Cardiac muscle cell (in vitro differentiated cells and primary cell): Measurements from ENCODE around the gene MCAT. TPM values are rescaled to one million over a fixed set of nuclear protein-coding genes. Genes with fewer than 3 reads are reported as not detected.

Experiments used
- DNase-seq, 2 donors: peaks; one replicate each; pipeline versions ENCODE4 v3.0.0 to v3.0.0-alpha.2; 2010 to 2017; ENCODE audit warnings: low read depth in 1 of 2, low spot score in 1 of 2
- H3K27ac ChIP-seq: fragments of 200-600 bp; sonication (generic); 2 replicates; pipeline ENCODE4 v1.5.1; 2016
- H3K27me3 ChIP-seq: fragments of 200-600 bp; sonication (generic); 2 replicates; pipeline ENCODE4 v1.6.0; 2016; ENCODE audit warnings: control low read depth
- H3K36me3 ChIP-seq: fragments of 200-600 bp; sonication (generic); 2 replicates; pipeline ENCODE4 v1.5.1; 2016; ENCODE audit warnings: control low read depth
- H3K4me1 ChIP-seq: fragments of 200-600 bp; sonication (generic); 2 replicates; pipeline ENCODE4 v1.8.1; 2017; ENCODE audit warnings: low read depth, mild to moderate bottlenecking, mixed run types
- H3K4me3 ChIP-seq: fragments of 200-600 bp; sonication (generic); 2 replicates; pipeline ENCODE4 v1.5.1; 2016; ENCODE audit warnings: mild to moderate bottlenecking
- H3K9me3 ChIP-seq: fragments of 200-600 bp; sonication (generic); 2 replicates; pipeline ENCODE4 v1.5.1; 2017; ENCODE audit warnings: low read depth, mild to moderate bottlenecking, control low read depth
- polyA plus RNA-seq: library from polyadenylated mRNA; unstranded; fragments of >200 nt; fragmentation: Nextera tagmentation; extraction: Ambion mirVana; gene quantifications from 2 replicates; pipeline ENCODE4 v1.2.1, GENCODE V29; 2016
- total RNA-seq: library from RNA; depleted of rRNA; stranded (reverse); fragments of >200 nt; gene quantifications from 2 replicates; pipeline ENCODE4 v1.2.3, GENCODE V29; 2016
- TF ChIP-seq, protein P1 (sequence below): IDR thresholded peaks from 2 replicates; pipeline ENCODE4 v1.5.1; 2012; ENCODE audit warnings: low read depth, mild to moderate bottlenecking, low read length

Gene MCAT
- total and polyA plus RNA-seq, 2 experiments from 2014 or later = 46.8 to 47.1 TPM

DNA sequence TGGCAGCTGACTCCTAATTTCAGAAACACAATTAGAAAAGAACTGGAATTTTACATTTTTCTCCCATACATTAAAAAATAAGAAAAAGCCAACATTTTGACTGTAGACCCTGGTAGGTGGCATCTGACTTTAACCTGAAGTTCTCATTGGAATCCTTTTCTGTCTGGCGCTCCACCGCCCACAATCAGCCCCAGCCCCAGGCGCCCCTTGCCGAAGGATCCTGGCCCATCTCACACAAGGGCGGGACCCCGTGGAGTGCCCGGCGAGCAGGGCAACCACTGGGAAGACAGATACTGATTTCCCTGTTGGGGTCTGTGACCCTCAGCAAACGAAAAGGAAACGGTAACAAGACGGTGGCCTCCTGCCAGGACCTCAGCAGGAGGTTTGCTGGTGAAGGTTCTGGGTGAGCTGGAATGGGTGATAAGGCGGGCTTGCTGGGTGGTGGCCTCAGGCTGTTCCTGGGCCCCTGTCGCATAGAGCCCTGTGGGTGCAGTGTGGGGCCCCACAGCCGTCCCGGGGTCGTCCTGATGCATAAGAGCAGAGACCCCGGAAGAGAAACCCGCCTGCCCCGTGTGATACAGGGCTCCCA lies 23.9 kb upstream of the MCAT start:
- Histone ChIP-seq H3K27me3 (no peaks in the 10 kb centered on the region), H3K27ac (no peak overlapping the region), H3K36me3 (peaks cover 8% of the 10 kb centered on the region), H3K4me1 (no peaks in the 10 kb centered on the region), H3K4me3 (no peak overlapping the region), H3K9me3 (no peaks in the 10 kb centered on the region)
- TF ChIP-seq, protein P1, sequence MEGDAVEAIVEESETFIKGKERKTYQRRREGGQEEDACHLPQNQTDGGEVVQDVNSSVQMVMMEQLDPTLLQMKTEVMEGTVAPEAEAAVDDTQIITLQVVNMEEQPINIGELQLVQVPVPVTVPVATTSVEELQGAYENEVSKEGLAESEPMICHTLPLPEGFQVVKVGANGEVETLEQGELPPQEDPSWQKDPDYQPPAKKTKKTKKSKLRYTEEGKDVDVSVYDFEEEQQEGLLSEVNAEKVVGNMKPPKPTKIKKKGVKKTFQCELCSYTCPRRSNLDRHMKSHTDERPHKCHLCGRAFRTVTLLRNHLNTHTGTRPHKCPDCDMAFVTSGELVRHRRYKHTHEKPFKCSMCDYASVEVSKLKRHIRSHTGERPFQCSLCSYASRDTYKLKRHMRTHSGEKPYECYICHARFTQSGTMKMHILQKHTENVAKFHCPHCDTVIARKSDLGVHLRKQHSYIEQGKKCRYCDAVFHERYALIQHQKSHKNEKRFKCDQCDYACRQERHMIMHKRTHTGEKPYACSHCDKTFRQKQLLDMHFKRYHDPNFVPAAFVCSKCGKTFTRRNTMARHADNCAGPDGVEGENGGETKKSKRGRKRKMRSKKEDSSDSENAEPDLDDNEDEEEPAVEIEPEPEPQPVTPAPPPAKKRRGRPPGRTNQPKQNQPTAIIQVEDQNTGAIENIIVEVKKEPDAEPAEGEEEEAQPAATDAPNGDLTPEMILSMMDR = no peak
- DNase-seq = no peak

DNA sequence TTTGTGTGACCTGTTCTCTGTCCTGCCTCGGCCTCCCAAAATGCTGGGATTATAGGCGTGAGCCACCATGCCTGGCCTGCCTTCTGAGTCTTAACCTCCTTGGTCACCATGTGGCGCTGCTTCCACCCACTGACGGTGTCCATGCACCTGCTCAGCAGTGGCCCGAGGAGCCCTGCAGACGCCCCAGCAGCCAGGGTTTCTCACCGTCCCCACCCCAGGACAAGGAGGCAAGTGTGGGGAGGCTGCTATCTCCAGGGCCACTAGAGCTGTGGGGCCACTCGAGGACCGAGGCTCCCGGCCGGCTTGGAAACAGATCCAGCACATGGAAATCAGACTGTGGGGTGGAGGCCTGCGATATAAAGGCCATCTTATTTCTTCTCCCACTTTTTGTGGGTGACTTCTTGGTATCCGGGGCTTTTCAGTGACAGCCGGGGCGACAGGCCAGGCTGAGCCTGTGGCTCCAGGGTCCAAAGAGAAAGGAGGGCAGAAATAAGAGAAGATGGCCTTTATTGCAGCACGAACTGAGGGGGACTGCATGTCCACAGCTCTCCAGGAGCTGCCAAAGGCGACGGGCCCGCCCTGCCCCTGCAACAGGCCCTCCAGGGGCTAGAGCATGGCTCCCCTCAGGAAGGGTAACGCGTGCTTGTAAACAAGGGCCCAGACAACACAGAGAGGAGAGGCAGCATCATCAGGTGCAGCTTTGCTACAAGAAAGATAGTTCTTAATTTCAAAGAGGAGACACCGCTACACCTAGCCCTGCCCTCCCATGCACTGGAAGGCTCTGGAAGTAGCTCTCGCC lies 23.1 kb upstream of the MCAT start:
- no peaks in the 10 kb centered on the region for H3K9me3 ChIP-seq
- H3K27ac ChIP-seq = no peak overlapping the region
- no peaks in the 10 kb centered on the region for H3K27me3 ChIP-seq
- H3K36me3 ChIP-seq = peaks cover 8% of the 10 kb centered on the region
- TF ChIP-seq, protein P1 = no peak
- H3K4me3 ChIP-seq = no peak overlapping the region
- H3K4me1 ChIP-seq = no peaks in the 10 kb centered on the region
- DNase-seq = no peak

DNA sequence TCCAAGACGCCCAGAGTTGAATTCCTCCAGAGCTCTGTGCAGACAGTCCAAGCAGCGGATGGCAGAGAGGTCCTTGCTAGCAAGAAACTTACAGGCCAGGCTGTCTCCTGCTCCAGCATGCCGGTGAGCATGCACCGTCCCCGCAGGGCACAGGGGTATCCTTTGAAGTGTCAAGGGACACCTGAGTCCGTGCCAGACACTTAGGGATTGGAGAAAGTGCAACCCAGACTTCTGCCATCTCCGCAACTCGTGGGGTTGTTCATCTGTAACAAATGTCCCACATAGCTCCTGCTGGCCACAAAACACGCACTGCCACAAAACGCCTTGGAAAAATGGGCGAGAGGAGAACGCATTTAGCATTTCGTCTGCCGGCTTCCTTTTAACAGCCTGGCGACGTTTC lies 21.4 kb upstream of the MCAT start:
- peaks cover 3% of the 10 kb centered on the region for H3K36me3 ChIP-seq
- no peaks in the 10 kb centered on the region for H3K9me3 ChIP-seq
- no peak for DNase-seq
- no peaks in the 10 kb centered on the region for H3K27me3 ChIP-seq
- H3K27ac ChIP-seq = no peak overlapping the region
- H3K4me3 ChIP-seq = no peak overlapping the region
- TF ChIP-seq, protein P1 = no peak
- H3K4me1 ChIP-seq = no peaks in the 10 kb centered on the region

DNA sequence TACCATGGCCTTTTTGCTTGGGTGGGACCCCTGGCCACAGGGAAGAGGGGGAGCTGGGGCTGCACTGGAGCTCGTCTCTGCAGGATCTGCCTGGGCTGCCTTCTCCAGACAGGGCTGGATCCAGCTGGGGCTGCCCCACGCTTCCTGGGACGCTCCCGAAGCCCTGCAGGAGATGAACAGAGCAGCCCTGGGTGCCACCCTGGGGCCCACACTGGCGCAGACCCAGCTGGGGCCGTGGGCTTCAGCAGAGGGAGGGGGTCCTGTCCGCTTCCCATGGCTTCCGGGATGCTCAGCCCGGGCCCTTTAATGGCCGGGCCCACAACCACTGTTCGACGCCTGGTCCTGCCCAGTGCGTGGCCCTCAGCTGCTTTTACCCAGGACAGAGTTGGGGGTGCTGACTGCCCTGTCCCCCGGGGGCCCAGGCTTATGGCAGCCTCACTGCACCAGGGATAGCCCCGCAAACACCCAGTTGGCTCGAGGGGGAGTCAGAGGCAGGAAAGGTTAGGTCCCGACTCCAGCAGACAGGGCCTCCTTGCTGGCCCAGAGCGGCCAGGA lies 20.1 kb upstream of the MCAT start:
- TF ChIP-seq, protein P1 = no peak
- H3K36me3 ChIP-seq = peaks cover under 1% of the 10 kb centered on the region
- no peak for DNase-seq
- H3K4me3 ChIP-seq = no peak overlapping the region
- H3K27ac ChIP-seq = no peak overlapping the region
- H3K27me3 ChIP-seq = no peaks in the 10 kb centered on the region
- no peaks in the 10 kb centered on the region for H3K4me1 ChIP-seq
- H3K9me3 ChIP-seq = no peaks in the 10 kb centered on the region

DNA sequence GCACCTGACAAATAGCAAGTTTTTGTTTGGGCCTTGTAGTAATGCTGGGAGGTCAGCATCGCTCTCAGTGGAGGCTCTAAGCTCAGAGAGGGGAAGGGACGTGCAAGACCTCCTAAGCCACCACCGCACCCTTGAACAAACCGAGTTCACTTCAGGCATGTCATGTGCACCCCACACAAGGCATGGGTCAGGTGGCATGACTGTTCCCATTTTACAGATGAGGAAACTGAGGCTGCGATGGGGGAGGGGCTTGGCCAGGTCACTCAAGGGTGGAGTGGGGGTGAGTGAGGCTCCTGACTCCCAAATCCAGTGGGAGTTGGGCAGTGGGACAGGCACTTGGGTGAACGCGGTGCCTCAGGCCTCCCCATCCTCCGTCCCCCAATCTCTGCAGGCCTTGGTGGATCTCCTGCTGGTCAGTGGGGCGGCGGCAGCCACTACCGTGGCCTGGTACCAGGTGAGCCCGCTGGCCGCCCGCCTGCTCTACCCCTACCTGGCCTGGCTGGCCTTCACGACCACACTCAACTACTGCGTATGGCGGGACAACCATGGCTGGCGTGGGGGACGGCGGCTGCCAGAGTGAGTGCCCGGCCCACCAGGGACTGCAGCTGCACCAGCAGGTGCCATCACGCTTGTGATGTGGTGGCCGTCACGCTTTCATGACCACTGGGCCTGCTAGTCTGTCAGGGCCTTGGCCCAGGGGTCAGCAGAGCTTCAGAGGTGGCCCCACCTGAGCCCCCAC lies 19.4 kb upstream of the MCAT start:
- Histone ChIP-seq H3K27me3 (no peaks in the 10 kb centered on the region), H3K4me3 (no peak overlapping the region), H3K27ac (no peak overlapping the region), H3K9me3 (no peaks in the 10 kb centered on the region), H3K4me1 (no peaks in the 10 kb centered on the region), H3K36me3 (no peaks in the 10 kb centered on the region)
- DNase-seq = no peak
- TF ChIP-seq, protein P1 = no peak
